ENCODE data around the gene SH3RF1. TPM values are rescaled to one million over a fixed set of nuclear protein-coding genes. Genes with fewer than 3 reads are reported as not detected.

SH3RF1 gene
- total RNA-seq, 1 experiment from 2014 or later = 59.5 TPM

- ChIA-PET RAD21 (ENCODE audit: low non-redundant PET in 1 of 2, low total read pairs in 2 of 2, uncharacterized antibody in 2 of 2, unreplicated experiment in 2 of 2) (no interaction called here), POLR2A (no interaction called here), CTCF (no interaction called here)
- Histone ChIP-seq H3K4me3 (replicated peaks in 1 of 2; ENCODE audit: low read depth in 1 of 2, low read length in 2 of 2) (no peak overlapping the region), H3K4me1 (ENCODE audit: control insufficient read depth in 1 of 2, insufficient read depth in 2 of 2, low read length in 2 of 2) (peaks cover 0 to 11% of the 10 kb centered on the region in 2 experiments; a peak in 2 of 4 replicates), H4K20me1 (ENCODE audit: insufficient read depth) (no peaks in the 10 kb centered on the region), H2AFZ (ENCODE audit: low read depth, low read length, poor library complexity, severe bottlenecking) (no peak overlapping the region), H3K9me2 (ENCODE audit: insufficient read depth) (no peaks in the 10 kb centered on the region), H3K27ac (ENCODE audit: low read depth, low read length) (no peak overlapping the region), H3K4me2 (ENCODE audit: low read length) (no peak overlapping the region), H3K27me3 (ENCODE audit: insufficient read depth, low read length) (no peaks in the 10 kb centered on the region), H3K9ac (ENCODE audit: low read length) (no peak overlapping the region), H3K79me2 (ENCODE audit: insufficient read depth, low read length) (no peaks in the 10 kb centered on the region; the same call in 1 of the 2 replicates), H3K36me3 (ENCODE audit: control insufficient read depth in 1 of 2, insufficient read depth in 2 of 2, low read length in 2 of 2) (peaks cover 12 to 24% of the 10 kb centered on the region in 2 experiments; a peak in 3 of 4 replicates), H3K9me3 (ENCODE audit: control insufficient read depth in 1 of 2, insufficient read depth in 1 of 2, low read depth in 1 of 2, low read length in 2 of 2) (no peaks in the 10 kb centered on the region)
- BruUV-seq (replicated peaks) = no TSS peak
- DNase-seq (ENCODE audit: low read depth, low spot score) = no peak
- no peak for TF ChIP-seq ATF3 (IDR thresholded peaks at IDR 0.05)
- TF ChIP-seq EGR1 (IDR thresholded peaks at IDR 0.05; ENCODE audit: low read depth) = no peak
- no peak for TF ChIP-seq ELF1 (IDR thresholded peaks at IDR 0.05; ENCODE audit: borderline replicate concordance, low read depth)
- intact Hi-C loops (cut with micrococcal nuclease) = no loop called here
- ATAC-seq = no peak
Observed at GRCh38 chr4:169108303-169108702, 162.5 kb downstream of the SH3RF1 start.

- H3K9me2 ChIP-seq (ENCODE audit: insufficient read depth) = no peaks in the 10 kb centered on the region
- ChIA-PET CTCF (no interaction called here), RAD21 (ENCODE audit: low non-redundant PET in 1 of 2, low total read pairs in 2 of 2, uncharacterized antibody in 2 of 2, unreplicated experiment in 2 of 2) (no interaction called here), POLR2A (no interaction called here)
- H3K9me3 ChIP-seq (ENCODE audit: control insufficient read depth in 1 of 2, insufficient read depth in 1 of 2, low read depth in 1 of 2, low read length in 2 of 2) = no peaks in the 10 kb centered on the region
- no peaks in the 10 kb centered on the region for H4K20me1 ChIP-seq (ENCODE audit: insufficient read depth)
- no peak overlapping the region for H3K27ac ChIP-seq (ENCODE audit: low read depth, low read length)
- no peak overlapping the region for H3K4me2 ChIP-seq (ENCODE audit: low read length)
- intact Hi-C loops (cut with micrococcal nuclease) = no loop called here
- no peaks in the 10 kb centered on the region for H3K27me3 ChIP-seq (ENCODE audit: insufficient read depth, low read length)
- peaks cover 0 to 11% of the 10 kb centered on the region in 2 experiments; a peak in 2 of 4 replicates for H3K4me1 ChIP-seq (ENCODE audit: control insufficient read depth in 1 of 2, insufficient read depth in 2 of 2, low read length in 2 of 2)
- no TSS peak for BruUV-seq (replicated peaks)
- no peaks in the 10 kb centered on the region; the same call in 1 of the 2 replicates for H3K79me2 ChIP-seq (ENCODE audit: insufficient read depth, low read length)
- H2AFZ ChIP-seq (ENCODE audit: low read depth, low read length, poor library complexity, severe bottlenecking) = no peak overlapping the region
- peaks cover 12 to 24% of the 10 kb centered on the region in 2 experiments; a peak in 3 of 4 replicates for H3K36me3 ChIP-seq (ENCODE audit: control insufficient read depth in 1 of 2, insufficient read depth in 2 of 2, low read length in 2 of 2)
- no peak for DNase-seq (ENCODE audit: low read depth, low spot score)
- no peak for ATAC-seq
- H3K4me3 ChIP-seq (replicated peaks in 1 of 2; ENCODE audit: low read depth in 1 of 2, low read length in 2 of 2) = no peak overlapping the region
- no peak overlapping the region for H3K9ac ChIP-seq (ENCODE audit: low read length)
- no peak for TF ChIP-seq CEBPB (IDR thresholded peaks at IDR 0.05; ENCODE audit: low read depth)
- no peak for TF ChIP-seq CTCF (IDR thresholded peaks at IDR 0.05 in 2 of 3, conservative IDR thresholded peaks at IDR 0.05 in 1 of 3; ENCODE audit: borderline replicate concordance in 1 of 3, insufficient read depth in 1 of 3, low read depth in 2 of 3, low read length in 2 of 3)
- no peak for TF ChIP-seq ELF1 (IDR thresholded peaks at IDR 0.05; ENCODE audit: borderline replicate concordance, low read depth)
Observed at GRCh38 chr4:169107528-169107927, 163.2 kb downstream of the SH3RF1 start.
